Type B pancreatic cell (in vitro differentiated cells): ENCODE data around the gene TNRC6B. TPM values are rescaled to one million over a fixed set of nuclear protein-coding genes. Genes with fewer than 3 reads are reported as not detected.

Source experiments
- DNase-seq: peaks from one replicate; pipeline ENCODE4 v3.0.0; 2021; ENCODE audit warnings: mixed read lengths; ENCODE audit not compliant: unreplicated experiment; ENCODE audit errors: extremely low spot score
- H3K27ac Mint-ChIP-seq: 2 replicates; pipeline ENCODE4 v1.8.0; 2021; ENCODE audit warnings: mild to moderate bottlenecking, mixed read lengths
- H3K27me3 Mint-ChIP-seq: 2 replicates; pipeline ENCODE4 v1.8.0; 2021; ENCODE audit warnings: mixed read lengths
- H3K36me3 Mint-ChIP-seq: 2 replicates; pipeline ENCODE4 v1.8.0; 2021; ENCODE audit warnings: mixed read lengths
- H3K4me1 Mint-ChIP-seq: one replicate; pipeline ENCODE4 v1.8.0; 2021; ENCODE audit warnings: mixed read lengths; ENCODE audit not compliant: unreplicated experiment
- H3K4me3 Mint-ChIP-seq: 2 replicates; pipeline ENCODE4 v1.8.0; 2021; ENCODE audit warnings: mild to moderate bottlenecking, mixed read lengths
- H3K9me3 Mint-ChIP-seq: 2 replicates; pipeline ENCODE4 v1.8.0; 2021; ENCODE audit warnings: mixed read lengths
- CTCF ChIP-seq: fragments of 200-600 bp; sonication (generic); conservative IDR thresholded peaks from 2 replicates; pipeline ENCODE4 v1.5.0; 2021; ENCODE audit warnings: antibody characterized with exemption, mild to moderate bottlenecking
- total RNA-seq: library from RNA; stranded (reverse); gene quantifications from 2 replicates; pipeline ENCODE4 v1.2.1, GENCODE V29; 2021; ENCODE audit warnings: low replicate concordance

TNRC6B gene
- total RNA-seq, 1 donor from 2014 or later, result 50.7 TPM

- Mint-ChIP-seq H3K9me3 (no peaks in the 10 kb centered on the region), H3K4me1 (peaks cover 51% of the 10 kb centered on the region), H3K27ac (peak overlapping the region; percentile 47), H3K36me3 (peaks cover 22% of the 10 kb centered on the region), H3K27me3 (no peaks in the 10 kb centered on the region), H3K4me3 (no peak overlapping the region)
- TF ChIP-seq CTCF, result no peak
- no peak for DNase-seq
Observed at GRCh38 chr22:40237788-40238424, 60.2 kb downstream of the TNRC6B start.

- H3K27me3 Mint-ChIP-seq, result no peaks in the 10 kb centered on the region
- H3K4me1 Mint-ChIP-seq, result peaks cover 51% of the 10 kb centered on the region
- H3K36me3 Mint-ChIP-seq, result peaks cover 22% of the 10 kb centered on the region
- H3K27ac Mint-ChIP-seq, result peak overlapping the region; percentile 47
- TF ChIP-seq CTCF, result no peak
- no peaks in the 10 kb centered on the region for H3K9me3 Mint-ChIP-seq
- H3K4me3 Mint-ChIP-seq, result no peak overlapping the region
- no peak for DNase-seq
Observed at GRCh38 chr22:40238425-40239344, 61.0 kb downstream of the TNRC6B start.

GRCh38 chr22:40239345-40239683, 61.6 kb downstream of the TNRC6B start:
- no peak for DNase-seq
- H3K36me3 Mint-ChIP-seq, result peaks cover 22% of the 10 kb centered on the region
- H3K27ac Mint-ChIP-seq, result no peak overlapping the region
- no peak for TF ChIP-seq CTCF
- no peaks in the 10 kb centered on the region for H3K27me3 Mint-ChIP-seq
- H3K4me3 Mint-ChIP-seq, result no peak overlapping the region
- peaks cover 50% of the 10 kb centered on the region for H3K4me1 Mint-ChIP-seq
- H3K9me3 Mint-ChIP-seq, result no peaks in the 10 kb centered on the region

GRCh38 chr22:40240160-40240559, 62.4 kb downstream of the TNRC6B start:
- Mint-ChIP-seq H3K36me3 (peaks cover 22% of the 10 kb centered on the region), H3K27me3 (no peaks in the 10 kb centered on the region), H3K4me3 (no peak overlapping the region), H3K27ac (no peak overlapping the region), H3K9me3 (no peaks in the 10 kb centered on the region), H3K4me1 (peaks cover 47% of the 10 kb centered on the region)
- no peak for DNase-seq
- TF ChIP-seq CTCF, result no peak

GRCh38 chr22:40240686-40241085, 63.0 kb downstream of the TNRC6B start:
- peaks cover 45% of the 10 kb centered on the region for H3K4me1 Mint-ChIP-seq
- no peak overlapping the region for H3K27ac Mint-ChIP-seq
- no peaks in the 10 kb centered on the region for H3K27me3 Mint-ChIP-seq
- H3K4me3 Mint-ChIP-seq, result no peak overlapping the region
- H3K9me3 Mint-ChIP-seq, result no peaks in the 10 kb centered on the region
- H3K36me3 Mint-ChIP-seq, result peaks cover 22% of the 10 kb centered on the region
- no peak for TF ChIP-seq CTCF
- no peak for DNase-seq
